Activated T-cell treated with anti-CD3 and anti-CD28 coated beads, Interleukin-2, amount 50 U/mL, for 72 hours (primary cell): ENCODE measurements around the gene SPEF2. TPM values are rescaled to one million over a fixed set of nuclear protein-coding genes. Genes with fewer than 3 reads are reported as not detected.
"Not testable (repeated sequence)": the region's sequence is repeated elsewhere in the genome, so short reads cannot be mapped to it uniquely, and the experiment has no call there.

Source experiments
- ATAC-seq, 2 donors: fragments of 150-1000 bp; cut with Tn5 transposase; replicated peaks in 1 of 2; 2 replicates each; pipeline ENCODE4 v1.10.0; 2021; ENCODE audit warnings: moderate library complexity in 2 of 2, mild to moderate bottlenecking in 1 of 2
- DNase-seq, 2 donors: peaks; one replicate each; pipeline ENCODE4 v3.0.0; 2021 to 2022; ENCODE audit warnings: mixed read lengths in 1 of 2
- H3K27ac Mint-ChIP-seq: one replicate; pipeline ENCODE4 v1.8.0; 2022; ENCODE audit warnings: mild to moderate bottlenecking, moderate library complexity, mixed read lengths
- H3K27me3 Mint-ChIP-seq: one replicate; pipeline ENCODE4 v1.8.0; 2022; ENCODE audit warnings: low read depth, mixed read lengths
- H3K36me3 Mint-ChIP-seq, 2 donors: one replicate each; pipeline ENCODE4 v1.8.0; 2022; ENCODE audit warnings: mixed read lengths in 2 of 2, mild to moderate bottlenecking in 1 of 2; ENCODE audit not compliant: insufficient read depth in 2 of 2
- H3K4me1 Mint-ChIP-seq: one replicate; pipeline ENCODE4 v1.8.0; 2022; ENCODE audit warnings: low read depth, mixed read lengths
- H3K4me3 Mint-ChIP-seq, 2 donors: one replicate each; pipeline ENCODE4 v1.8.0; 2022; ENCODE audit warnings: mild to moderate bottlenecking in 2 of 2, mixed read lengths in 2 of 2, moderate library complexity in 2 of 2
- H3K9me3 Mint-ChIP-seq, 2 donors: one replicate each; pipeline ENCODE4 v1.8.0; 2022; ENCODE audit warnings: mixed read lengths in 2 of 2
- total RNA-seq, 2 donors: library from RNA; stranded (reverse); gene quantifications; one replicate each; pipeline ENCODE4 v1.2.3, GENCODE V29; 2022

Gene SPEF2
- total RNA-seq, 2 donors from 2014 or later: 17.9 to 19.1 TPM

DNA sequence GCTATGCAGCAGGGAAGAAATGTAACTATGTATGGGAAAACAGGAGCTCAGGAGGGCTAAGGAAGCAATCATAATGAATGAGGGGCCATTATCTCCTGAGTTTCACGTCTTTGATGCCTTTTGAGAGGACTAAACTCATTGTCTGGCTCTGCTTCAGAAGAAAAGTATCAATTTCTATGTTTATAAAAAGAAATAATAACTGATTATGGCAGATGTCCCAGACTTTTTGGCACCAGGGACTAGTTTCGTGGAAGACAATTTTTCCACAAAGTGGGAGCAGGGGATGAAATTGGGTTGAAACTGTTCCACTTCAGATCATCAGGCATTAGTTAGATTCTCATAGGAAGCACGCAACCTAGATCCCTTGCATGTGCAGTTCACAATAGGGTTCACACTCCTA is 230.3 kb downstream of the SPEF2 start:
- Mint-ChIP-seq H3K4me1 (peaks cover 39% of the 10 kb centered on the region), H3K9me3 (peaks cover 16 to 25% of the 10 kb centered on the region in 2 donors), H3K36me3 (peaks cover 40 to 56% of the 10 kb centered on the region in 2 donors), H3K27ac (no peak overlapping the region), H3K27me3 (no peaks in the 10 kb centered on the region), H3K4me3 (no peak overlapping the region)
- no peak for ATAC-seq
- DNase-seq: no peak

GRCh38 chr5:35849860-35850259 is 232.2 kb downstream of the SPEF2 start:
- Mint-ChIP-seq H3K9me3 (peaks cover 9 to 21% of the 10 kb centered on the region in 2 donors), H3K27me3 (no peaks in the 10 kb centered on the region), H3K36me3 (peaks cover 40 to 55% of the 10 kb centered on the region in 2 donors), H3K4me1 (peaks cover 58% of the 10 kb centered on the region), H3K4me3 (peak overlapping the region in 1 of 2 donors; percentile 18), H3K27ac (no peak overlapping the region)
- DNase-seq (no peak), ATAC-seq (no peak)

- DNase-seq (no peak), ATAC-seq (no peak)
- Mint-ChIP-seq H3K36me3 (peaks cover 27 to 42% of the 10 kb centered on the region in 2 donors), H3K4me3 (peak overlapping the region; percentile 91 to 92), H3K4me1 (peaks cover 71% of the 10 kb centered on the region), H3K27me3 (no peaks in the 10 kb centered on the region), H3K9me3 (peaks cover 6 to 17% of the 10 kb centered on the region in 2 donors), H3K27ac (peak overlapping the region; percentile 89)
These were observed 233.5 kb downstream of the SPEF2 start for GRCh38 chr5:35850967-35851680.

- peak; percentile 47 to 49 for ATAC-seq
- H3K36me3 Mint-ChIP-seq: peaks cover 19 to 32% of the 10 kb centered on the region in 2 donors
- H3K4me1 Mint-ChIP-seq: peaks cover 82% of the 10 kb centered on the region
- H3K9me3 Mint-ChIP-seq: peaks cover 1 to 10% of the 10 kb centered on the region in 2 donors
- H3K27ac Mint-ChIP-seq: peak overlapping the region; percentile 89
- DNase-seq: peak; percentile 75 to 77
- peak overlapping the region; percentile 91 to 92 for H3K4me3 Mint-ChIP-seq
- H3K27me3 Mint-ChIP-seq: no peaks in the 10 kb centered on the region
These were observed 234.5 kb downstream of the SPEF2 start for GRCh38 chr5:35852084-35852734.

DNA sequence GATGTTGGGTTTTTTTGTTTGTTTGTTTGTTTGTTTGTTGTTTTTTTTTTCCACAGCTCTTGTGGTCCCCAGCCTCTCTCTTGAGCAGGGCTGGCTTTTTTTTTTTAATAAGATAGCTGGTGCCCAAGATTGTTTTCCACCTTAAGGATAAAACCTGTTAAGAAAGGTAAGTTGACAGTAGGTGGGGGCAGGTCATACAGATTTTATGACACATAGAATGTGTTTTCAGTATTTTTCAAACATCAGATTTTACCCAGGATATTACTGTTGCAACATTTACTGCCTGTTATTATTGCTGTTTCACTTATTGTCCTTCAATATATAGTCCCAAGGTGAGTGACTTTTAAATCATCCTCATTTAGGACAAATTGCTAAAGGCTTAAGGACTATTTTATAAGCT is 235.1 kb downstream of the SPEF2 start:
- no peak for DNase-seq
- peaks cover 87% of the 10 kb centered on the region for H3K4me1 Mint-ChIP-seq

GRCh38 chr5:35853631-35854030 is 236.0 kb downstream of the SPEF2 start:
- Mint-ChIP-seq H3K27ac (peak overlapping the region; percentile 89), H3K27me3 (no peaks in the 10 kb centered on the region), H3K36me3 (peaks cover 10 to 29% of the 10 kb centered on the region in 2 donors), H3K9me3 (peaks cover 0 to 1% of the 10 kb centered on the region in 2 donors), H3K4me3 (peak overlapping the region; percentile 91 to 92), H3K4me1 (peaks cover 88% of the 10 kb centered on the region)
- ATAC-seq: peak; percentile 47 to 59
- peak; percentile 76 to 81 for DNase-seq

More for the DNA sequence above, 235.1 kb downstream of the SPEF2 start:
- peaks cover 1 to 4% of the 10 kb centered on the region in 2 donors for H3K9me3 Mint-ChIP-seq
- peak overlapping the region; percentile 91 to 92 for H3K4me3 Mint-ChIP-seq
- H3K27me3 Mint-ChIP-seq: no peaks in the 10 kb centered on the region
- no peak for ATAC-seq
- H3K27ac Mint-ChIP-seq: peak overlapping the region; percentile 89
- peaks cover 13 to 28% of the 10 kb centered on the region in 2 donors for H3K36me3 Mint-ChIP-seq

DNA sequence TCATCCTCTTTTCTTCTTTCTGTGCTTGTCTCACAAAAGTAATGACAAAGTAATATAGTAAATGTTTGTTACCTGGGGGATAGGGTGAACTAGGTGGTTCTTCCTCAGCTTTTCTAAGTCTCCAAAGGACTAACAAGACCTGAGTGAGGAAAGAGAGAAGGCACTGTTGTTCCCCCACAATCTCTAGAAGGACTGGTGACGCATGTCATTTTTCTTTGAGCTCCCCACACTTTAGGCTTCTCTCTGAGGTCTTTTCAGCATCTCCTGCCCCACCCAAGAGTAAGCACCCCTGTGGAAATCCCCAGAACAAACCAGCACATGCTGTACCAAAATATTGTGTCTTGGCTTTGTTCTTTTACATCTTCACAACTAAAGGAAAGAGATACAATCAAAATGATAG is 236.6 kb downstream of the SPEF2 start:
- Mint-ChIP-seq H3K36me3 (peaks cover 10 to 32% of the 10 kb centered on the region in 2 donors), H3K4me1 (peaks cover 92% of the 10 kb centered on the region), H3K27me3 (no peaks in the 10 kb centered on the region), H3K27ac (peak overlapping the region; percentile 89), H3K4me3 (peak overlapping the region; percentile 91 to 92), H3K9me3 (no peaks in the 10 kb centered on the region)
- DNase-seq (peak; percentile 75 to 80), ATAC-seq (peak; percentile 44 to 56)

- DNase-seq: no peak
- H3K9me3 Mint-ChIP-seq: no peaks in the 10 kb centered on the region
- peaks cover 10 to 38% of the 10 kb centered on the region in 2 donors for H3K36me3 Mint-ChIP-seq
- H3K4me1 Mint-ChIP-seq: peaks cover 95% of the 10 kb centered on the region
- ATAC-seq: no peak
- H3K27ac Mint-ChIP-seq: peak overlapping the region; percentile 89
- H3K4me3 Mint-ChIP-seq: peak overlapping the region; percentile 91 to 92
- no peaks in the 10 kb centered on the region for H3K27me3 Mint-ChIP-seq
These were observed 237.5 kb downstream of the SPEF2 start for GRCh38 chr5:35855187-35855586.

DNA sequence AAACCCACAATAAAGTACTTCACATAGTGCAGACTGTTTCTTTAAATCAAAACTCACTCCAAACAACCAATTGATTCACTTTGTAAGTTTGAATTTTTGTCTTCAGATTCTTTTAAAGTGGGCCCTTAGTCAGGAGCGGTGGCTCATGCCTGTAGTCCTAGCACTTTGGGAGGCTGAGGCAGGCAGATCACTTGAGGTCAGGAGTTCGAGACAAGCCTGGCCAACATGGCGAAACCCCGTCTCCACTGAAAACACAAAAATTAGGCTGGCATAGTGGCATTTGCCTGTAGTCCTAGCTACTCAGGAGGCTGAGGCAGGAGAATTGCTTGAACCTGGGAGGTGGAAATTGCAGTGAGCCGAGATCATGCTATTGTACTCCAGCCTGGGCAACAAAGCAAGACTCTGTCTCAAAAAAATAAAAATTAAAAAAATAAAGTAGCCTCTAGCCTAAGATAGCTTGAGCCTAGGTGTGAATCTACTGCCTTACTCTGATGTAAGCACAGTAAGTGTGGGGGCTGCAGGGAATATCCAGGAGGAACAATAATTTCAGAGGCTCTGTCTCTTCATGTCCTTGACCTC is 238.6 kb downstream of the SPEF2 start:
- ATAC-seq, DNase-seq, H3K9me3 Mint-ChIP-seq, H3K27me3 Mint-ChIP-seq: not testable (repeated sequence)
- H3K4me3 Mint-ChIP-seq: peak overlapping the region; percentile 91 to 92
- H3K4me1 Mint-ChIP-seq: peaks cover 95% of the 10 kb centered on the region
- peaks cover 14 to 49% of the 10 kb centered on the region in 2 donors for H3K36me3 Mint-ChIP-seq
- H3K27ac Mint-ChIP-seq: peak overlapping the region; percentile 89

GRCh38 chr5:35856765-35857351 is 239.2 kb downstream of the SPEF2 start, which contains the start of gene IL7R:
Gene IL7R, plus strand, starts transcription at chr5:35856891. Its CDS starts 87 bp downstream, at chr5:35856978.
- Mint-ChIP-seq H3K27ac (peak within 1 kb of the TSS; percentile 89), H3K4me1 (peaks cover 95% of the 10 kb centered on the region), H3K4me3 (peak within 1 kb of the TSS; percentile 91 to 92), H3K36me3 (peaks cover 16 to 54% of the 10 kb centered on the region in 2 donors), H3K27me3 (no peaks in the 10 kb centered on the region), H3K9me3 (no peaks in the 10 kb centered on the region)
- peak in 1 of 2 donors; percentile 45 for DNase-seq
- peak; percentile 64 to 66 for ATAC-seq

DNA sequence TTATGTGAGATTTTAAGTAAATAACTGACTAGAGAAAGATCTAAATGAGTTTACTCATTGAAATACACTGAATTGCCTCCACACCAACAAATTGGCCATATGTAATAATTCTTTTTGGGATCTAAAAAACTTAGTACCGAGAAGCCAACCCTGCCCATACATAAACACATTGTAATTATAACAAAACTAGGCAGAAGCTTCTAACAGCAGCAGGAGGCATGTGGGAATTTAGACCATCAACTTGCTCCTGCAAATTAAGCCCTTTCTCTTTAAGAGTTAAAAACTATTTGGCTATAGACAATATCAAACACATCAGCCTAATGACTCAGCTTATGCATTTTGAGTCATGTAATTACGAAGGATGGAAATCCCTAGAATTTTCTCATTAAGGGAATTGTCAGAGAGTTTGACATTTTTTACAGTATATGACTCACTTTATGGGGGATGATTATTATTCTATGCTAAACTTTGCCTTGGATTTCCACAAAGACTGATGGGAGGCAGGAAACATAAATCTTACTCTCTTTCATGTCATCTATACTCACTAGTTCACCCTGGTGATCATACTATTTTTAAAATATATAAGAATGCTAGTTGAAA is 240.0 kb downstream of the SPEF2 start:
- Mint-ChIP-seq H3K4me1 (peaks cover 96% of the 10 kb centered on the region), H3K36me3 (peaks cover 19 to 63% of the 10 kb centered on the region in 2 donors), H3K9me3 (no peaks in the 10 kb centered on the region), H3K27ac (peak overlapping the region; percentile 89), H3K4me3 (peak overlapping the region; percentile 67 to 92), H3K27me3 (no peaks in the 10 kb centered on the region)
- DNase-seq (no peak), ATAC-seq (peak in 1 of 2 donors; percentile 1)

DNA sequence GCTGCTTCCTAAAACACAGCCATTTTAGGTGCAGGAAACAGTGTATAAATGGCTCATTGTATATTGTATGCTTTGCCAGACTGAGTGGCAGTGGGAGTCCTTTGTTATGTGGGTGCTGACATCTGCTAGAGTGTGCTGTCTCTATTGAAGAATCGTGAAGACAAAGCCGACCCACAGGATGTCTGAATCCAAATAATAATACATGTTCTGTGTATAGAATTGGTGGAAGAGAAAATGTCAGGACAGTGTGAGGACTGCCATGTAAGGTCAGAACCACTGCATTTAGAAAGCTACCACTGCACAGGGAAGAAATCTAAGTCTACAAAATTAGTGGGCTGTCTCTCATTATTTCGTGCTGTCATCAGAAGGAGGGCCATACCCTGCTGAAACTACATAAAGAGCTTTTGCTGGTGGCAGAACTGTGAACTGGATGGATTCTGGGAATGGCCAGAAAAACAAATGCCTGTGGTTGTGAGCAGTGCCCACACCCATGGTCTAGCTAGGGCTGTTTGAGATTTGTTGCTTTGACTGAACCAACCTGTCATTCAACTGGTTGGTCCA is 241.5 kb downstream of the SPEF2 start:
- no peaks in the 10 kb centered on the region for H3K9me3 Mint-ChIP-seq
- ATAC-seq (peak in 1 of 2 donors; percentile 2), DNase-seq (no peak)
- no peaks in the 10 kb centered on the region for H3K27me3 Mint-ChIP-seq
- peak overlapping the region; percentile 81 to 99 for H3K4me3 Mint-ChIP-seq
- peaks cover 97% of the 10 kb centered on the region for H3K4me1 Mint-ChIP-seq
- H3K36me3 Mint-ChIP-seq: peaks cover 25 to 64% of the 10 kb centered on the region in 2 donors
- peak overlapping the region; percentile 100 for H3K27ac Mint-ChIP-seq
